Activated naive CD4-positive, alpha-beta T cell treated with anti-CD3 and anti-CD28 coated beads for 36 hours (primary cell): ENCODE measurements around the gene ZDHHC1. TPM values are rescaled to one million over a fixed set of nuclear protein-coding genes. Genes with fewer than 3 reads are reported as not detected.

Experiments used
- CTCF ChIA-PET: fragments of 350-600 bp; sonication (Branson Sonifier 250); formaldehyde crosslinking; loops from one replicate; lab custom pipeline; 2021; ENCODE audit warnings: antibody characterized with exemption; lab: Charles Lee
- DNase-seq: peaks from one replicate; pipeline ENCODE4 v3.0.0-alpha.2; 2020
- H3K27ac Mint-ChIP-seq: one replicate; pipeline ENCODE4 v1.8.0; 2021; ENCODE audit warnings: mild to moderate bottlenecking, mixed read lengths
- H3K27me3 Mint-ChIP-seq: one replicate; pipeline ENCODE4 v1.8.0; 2021; ENCODE audit warnings: low read depth, mixed read lengths
- H3K36me3 Mint-ChIP-seq: one replicate; pipeline ENCODE4 v1.8.0; 2021; ENCODE audit warnings: low read depth, mixed read lengths
- H3K4me1 Mint-ChIP-seq: one replicate; pipeline ENCODE4 v1.8.0; 2021; ENCODE audit warnings: low read depth, mixed read lengths
- H3K4me3 Mint-ChIP-seq: one replicate; pipeline ENCODE4 v1.8.0; 2021; ENCODE audit warnings: mild to moderate bottlenecking, moderate library complexity, mixed read lengths
- H3K9me3 Mint-ChIP-seq: one replicate; pipeline ENCODE4 v1.8.0; 2021; ENCODE audit warnings: mixed read lengths
- intact Hi-C: fragments of 100-400 bp; cut with micrococcal nuclease; formaldehyde crosslinking; loops from one replicate; pipeline ENCODE4 v1.15.1; 2023
- total RNA-seq, 2 experiments: library from RNA; stranded (reverse); gene quantifications; one replicate each; pipeline ENCODE4 v1.2.3, GENCODE V29; 2021

The ZDHHC1 gene
- total RNA-seq, 2 experiments from 2014 or later: 0.12 to 0.32 TPM

DNA sequence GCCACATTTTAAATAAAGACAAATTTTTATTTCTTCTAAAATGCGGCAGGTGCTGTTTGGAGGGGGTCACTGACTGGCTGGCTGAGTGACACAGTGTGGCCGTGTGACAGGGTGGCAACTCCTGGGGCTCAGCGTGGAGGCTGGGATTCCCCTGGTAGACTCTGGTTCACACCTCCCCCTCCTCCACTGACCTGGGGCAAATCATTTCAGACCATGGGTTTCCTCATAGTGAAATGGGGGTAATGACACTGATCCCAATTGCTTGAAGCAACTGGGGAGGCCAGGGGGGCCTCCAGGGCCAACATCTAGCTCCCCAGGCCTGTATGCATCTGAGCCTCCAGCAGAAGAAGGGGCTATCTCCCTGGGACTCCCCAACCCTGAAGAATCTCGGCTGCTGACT lies 21.2 kb upstream of the ZDHHC1 start:
- CTCF ChIA-PET: interaction anchor here (1.6 kb wide), 1 partner anchor 16 kb away, joined by 3 read pairs; no protein-coding TSS in a partner anchor
- intact Hi-C loops: no loop called here
- no peak overlapping the region for H3K4me3 Mint-ChIP-seq
- peaks cover under 1% of the 10 kb centered on the region for H3K27me3 Mint-ChIP-seq
- no peaks in the 10 kb centered on the region for H3K9me3 Mint-ChIP-seq
- peak; percentile 20 for DNase-seq
- no peak overlapping the region for H3K27ac Mint-ChIP-seq
- peaks cover under 1% of the 10 kb centered on the region for H3K4me1 Mint-ChIP-seq
- H3K36me3 Mint-ChIP-seq: peaks cover 5% of the 10 kb centered on the region

DNA sequence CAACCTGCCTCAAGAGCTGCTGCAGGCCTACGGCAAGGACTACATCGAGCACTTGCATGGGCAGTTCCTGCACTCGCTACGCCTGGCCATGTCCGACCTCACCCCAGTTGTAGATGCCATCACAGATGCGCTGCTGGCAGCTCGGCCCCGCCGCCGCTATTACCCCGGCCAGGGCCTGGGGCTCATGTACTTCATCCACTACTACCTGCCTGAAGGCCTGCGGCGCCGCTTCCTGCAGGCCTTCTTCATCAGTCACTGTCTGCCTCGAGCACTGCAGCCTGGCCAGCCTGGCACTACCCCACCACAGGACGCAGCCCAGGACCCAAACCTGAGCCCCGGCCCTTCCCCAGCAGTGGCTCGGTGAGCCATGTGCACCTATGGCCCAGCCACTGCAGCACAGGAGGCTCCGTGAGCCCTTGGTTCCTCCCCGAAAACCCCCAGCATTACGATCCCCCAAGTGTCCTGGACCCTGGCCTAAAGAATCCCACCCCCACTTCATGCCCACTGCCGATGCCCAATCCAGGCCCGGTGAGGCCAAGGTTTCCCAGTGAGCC lies 20.4 kb upstream of the ZDHHC1 start:
- peaks cover 5% of the 10 kb centered on the region for H3K36me3 Mint-ChIP-seq
- no peak overlapping the region for H3K27ac Mint-ChIP-seq
- CTCF ChIA-PET: no interaction called here
- H3K4me1 Mint-ChIP-seq: peaks cover 3% of the 10 kb centered on the region
- no peak for DNase-seq
- intact Hi-C loops: no loop called here
- H3K9me3 Mint-ChIP-seq: no peaks in the 10 kb centered on the region
- peaks cover 5% of the 10 kb centered on the region for H3K27me3 Mint-ChIP-seq
- no peak overlapping the region for H3K4me3 Mint-ChIP-seq

DNA sequence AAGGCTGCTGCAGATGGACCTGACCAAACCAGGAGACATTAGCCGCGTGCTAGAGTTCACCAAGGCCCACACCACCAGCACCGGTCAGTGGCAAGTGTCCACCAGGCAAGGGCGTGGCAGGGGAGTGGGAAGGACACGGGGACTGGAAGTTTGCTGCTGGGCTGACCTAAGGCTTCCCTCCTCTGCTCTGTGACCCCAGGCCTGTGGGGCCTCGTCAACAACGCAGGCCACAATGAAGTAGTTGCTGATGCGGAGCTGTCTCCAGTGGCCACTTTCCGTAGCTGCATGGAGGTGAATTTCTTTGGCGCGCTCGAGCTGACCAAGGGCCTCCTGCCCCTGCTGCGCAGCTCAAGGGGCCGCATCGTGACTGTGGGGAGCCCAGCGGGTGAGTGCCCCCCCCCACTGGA lies 19.5 kb upstream of the ZDHHC1 start:
- H3K36me3 Mint-ChIP-seq: peaks cover 5% of the 10 kb centered on the region
- intact Hi-C loops: no loop called here
- CTCF ChIA-PET: interaction anchor here (0.6 to 1.5 kb wide), 3 partner anchors 10 to 177 kb away, joined by 3 to 4 read pairs (median 4); no protein-coding TSS in a partner anchor
- H3K27ac Mint-ChIP-seq: no peak overlapping the region
- no peaks in the 10 kb centered on the region for H3K9me3 Mint-ChIP-seq
- DNase-seq: no peak
- H3K27me3 Mint-ChIP-seq: peaks cover 8% of the 10 kb centered on the region
- peaks cover 5% of the 10 kb centered on the region for H3K4me1 Mint-ChIP-seq
- H3K4me3 Mint-ChIP-seq: no peak overlapping the region

DNA sequence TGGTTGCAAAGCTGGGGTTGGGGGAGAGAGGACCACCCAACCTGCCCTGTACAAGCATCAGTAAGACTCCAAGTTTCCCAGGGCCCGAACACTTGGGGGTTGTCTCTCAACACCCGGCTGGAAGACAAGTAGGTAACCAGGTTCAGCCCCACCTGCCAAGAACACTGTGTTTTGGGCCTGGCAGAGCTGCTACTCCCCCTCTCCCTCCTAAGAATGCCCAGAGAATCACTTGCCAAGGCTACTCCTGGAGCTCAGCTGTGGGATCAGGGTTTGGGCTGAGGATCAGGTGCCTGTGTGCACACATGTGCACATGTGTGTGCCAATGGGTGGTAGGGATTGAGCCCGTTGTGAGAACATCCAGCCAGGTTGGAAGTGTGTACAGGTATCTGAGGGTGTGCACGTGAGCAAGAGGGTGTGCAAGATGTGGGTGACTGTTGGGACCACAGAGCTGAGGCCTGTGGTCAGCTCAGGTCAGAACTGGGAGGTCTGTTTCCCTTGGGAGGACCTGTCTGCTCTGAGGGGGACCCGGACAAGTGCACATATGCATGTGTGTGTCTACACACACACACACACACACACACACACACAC lies 16.9 kb upstream of the ZDHHC1 start:
- no peaks in the 10 kb centered on the region for H3K36me3 Mint-ChIP-seq
- CTCF ChIA-PET: interaction anchor here (0.8 to 1.4 kb wide), 4 partner anchors 12 to 49 kb away, joined by 3 to 4 read pairs (median 3); no protein-coding TSS in a partner anchor
- intact Hi-C loops: no loop called here

DNA sequence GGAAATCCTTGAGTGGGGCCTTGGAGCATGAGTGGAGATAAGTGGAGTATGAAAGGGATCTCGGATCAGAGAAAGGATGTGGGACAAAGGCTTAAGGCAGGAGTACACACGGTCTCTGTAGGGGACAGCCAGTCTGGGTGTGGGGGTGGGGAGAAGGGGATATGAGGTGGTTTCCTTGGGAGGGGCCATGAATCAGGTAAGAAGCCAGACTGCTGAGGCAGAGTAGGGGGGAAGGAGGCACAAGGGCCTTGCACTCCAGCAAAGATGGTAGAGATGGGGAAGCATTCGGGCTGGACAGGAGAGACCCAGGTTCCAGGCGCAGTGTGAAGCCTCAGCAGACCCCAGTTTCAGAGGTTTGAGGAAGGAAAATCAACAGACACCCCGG lies 16.2 kb upstream of the ZDHHC1 start:
- Mint-ChIP-seq H3K4me1 (peaks cover 10% of the 10 kb centered on the region), H3K27ac (no peak overlapping the region), H3K27me3 (peaks cover 28% of the 10 kb centered on the region), H3K9me3 (no peaks in the 10 kb centered on the region), H3K36me3 (no peaks in the 10 kb centered on the region), H3K4me3 (peak overlapping the region; percentile 32)
- no peak for DNase-seq
- intact Hi-C loops: no loop called here
- CTCF ChIA-PET: interaction anchor here (0.6 to 1.1 kb wide), 4 partner anchors 14 to 90 kb away, joined by 3 to 9 read pairs (median 4); no protein-coding TSS in a partner anchor

More for the DNA sequence above, 16.9 kb upstream of the ZDHHC1 start:
- H3K27ac Mint-ChIP-seq: no peak overlapping the region
- no peaks in the 10 kb centered on the region for H3K9me3 Mint-ChIP-seq
- DNase-seq: no peak
- H3K4me3 Mint-ChIP-seq: no peak overlapping the region
- H3K4me1 Mint-ChIP-seq: peaks cover 10% of the 10 kb centered on the region
- H3K27me3 Mint-ChIP-seq: peaks cover 25% of the 10 kb centered on the region

DNA sequence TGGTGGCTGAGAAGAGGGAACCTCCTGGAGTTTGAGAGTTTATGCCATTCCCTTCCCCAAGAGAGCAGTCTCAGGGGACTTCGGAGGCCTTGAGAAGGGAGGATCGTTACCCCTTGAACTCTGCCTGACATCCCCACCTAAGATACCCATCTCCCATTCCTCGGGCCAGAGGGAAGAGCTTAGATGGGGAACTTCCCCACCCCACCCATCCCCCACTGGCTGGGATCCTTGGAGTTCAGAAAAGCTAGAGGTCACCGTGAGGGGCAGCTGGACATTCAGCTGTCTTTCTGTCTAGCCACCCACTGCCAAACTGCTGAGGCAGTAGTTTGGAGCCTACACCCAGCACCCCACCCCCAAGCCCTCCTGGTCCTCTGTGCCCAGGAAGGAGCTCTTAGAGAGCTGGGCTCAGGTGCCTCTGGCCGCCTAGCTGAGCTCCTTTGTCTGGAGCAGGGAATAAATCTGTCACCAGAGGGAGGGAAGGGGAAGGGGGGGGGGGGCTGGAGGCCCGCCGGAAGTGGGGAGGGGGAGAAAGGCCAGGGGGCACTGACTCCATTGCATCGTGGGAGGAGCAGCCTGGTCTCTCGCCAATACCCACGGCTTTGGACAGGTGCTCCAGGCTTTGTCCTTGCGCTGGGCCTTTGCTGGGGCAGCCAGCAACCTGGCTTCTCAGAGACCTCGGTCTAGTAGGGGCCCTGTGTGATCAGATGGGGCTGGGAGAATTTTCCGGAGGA lies 15.7 kb upstream of the ZDHHC1 start:
- H3K9me3 Mint-ChIP-seq: no peaks in the 10 kb centered on the region
- no peak overlapping the region for H3K27ac Mint-ChIP-seq
- intact Hi-C loops: no loop called here
- H3K27me3 Mint-ChIP-seq: peaks cover 31% of the 10 kb centered on the region
- peaks cover 10% of the 10 kb centered on the region for H3K4me1 Mint-ChIP-seq
- H3K36me3 Mint-ChIP-seq: no peaks in the 10 kb centered on the region
- CTCF ChIA-PET: interaction anchor here (0.6 to 1.1 kb wide), 5 partner anchors 15 to 91 kb away, joined by 3 to 9 read pairs (median 4); no protein-coding TSS in a partner anchor
- peak overlapping the region; percentile 47 for H3K4me3 Mint-ChIP-seq
- DNase-seq: no peak

DNA sequence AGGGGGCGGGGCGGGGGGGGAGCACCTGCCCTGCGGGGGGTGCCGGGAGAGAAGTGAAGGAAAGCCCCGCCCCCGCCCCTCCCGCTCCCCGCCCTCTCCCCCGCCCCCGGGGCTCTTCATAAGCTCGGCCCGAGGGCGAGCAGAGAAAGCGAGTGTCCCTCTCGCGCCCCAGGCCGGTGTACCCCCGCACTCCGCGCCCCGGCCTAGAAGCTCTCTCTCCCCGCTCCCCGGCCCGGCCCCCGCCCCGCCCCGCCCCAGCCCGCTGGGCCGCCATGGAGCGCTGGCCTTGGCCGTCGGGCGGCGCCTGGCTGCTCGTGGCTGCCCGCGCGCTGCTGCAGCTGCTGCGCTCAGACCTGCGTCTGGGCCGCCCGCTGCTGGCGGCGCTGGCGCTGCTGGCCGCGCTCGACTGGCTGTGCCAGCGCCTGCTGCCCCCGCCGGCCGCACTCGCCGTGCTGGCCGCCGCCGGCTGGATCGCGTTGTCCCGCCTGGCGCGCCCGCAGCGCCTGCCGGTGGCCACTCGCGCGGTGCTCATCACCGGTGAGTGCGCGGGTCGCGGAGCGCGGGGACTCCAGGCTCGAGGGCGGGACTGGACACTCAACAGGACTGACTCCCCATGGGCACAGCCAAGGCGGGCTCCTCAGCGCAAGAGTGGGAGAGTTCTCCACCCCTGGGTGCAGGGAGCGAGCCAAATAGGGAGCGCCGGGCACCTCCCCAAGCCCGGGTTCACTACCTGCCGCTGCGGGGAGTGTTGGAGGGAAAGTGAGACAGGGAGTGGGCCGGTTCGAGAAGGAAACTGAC lies 14.9 kb upstream of the ZDHHC1 start, which contains the start of gene HSD11B2:
HSD11B2 (plus strand) TSS at position 145 of the 798 bp plus-strand sequence; CDS start at position 273, 128 bp downstream.
- H3K4me3 Mint-ChIP-seq: peak within 1 kb of the TSS; percentile 77
- CTCF ChIA-PET: interaction anchor here (0.6 to 1.2 kb wide), 6 partner anchors 15 to 187 kb away, joined by 3 to 9 read pairs (median 3); partner anchors contain the start of gene FHOD1
- no peaks in the 10 kb centered on the region for H3K9me3 Mint-ChIP-seq
- peaks cover 10% of the 10 kb centered on the region for H3K4me1 Mint-ChIP-seq
- H3K36me3 Mint-ChIP-seq: no peaks in the 10 kb centered on the region
- no peak within 1 kb of the TSS for H3K27ac Mint-ChIP-seq
- DNase-seq: no peak
- H3K27me3 Mint-ChIP-seq: peaks cover 31% of the 10 kb centered on the region
- intact Hi-C loops: no loop called here

DNA sequence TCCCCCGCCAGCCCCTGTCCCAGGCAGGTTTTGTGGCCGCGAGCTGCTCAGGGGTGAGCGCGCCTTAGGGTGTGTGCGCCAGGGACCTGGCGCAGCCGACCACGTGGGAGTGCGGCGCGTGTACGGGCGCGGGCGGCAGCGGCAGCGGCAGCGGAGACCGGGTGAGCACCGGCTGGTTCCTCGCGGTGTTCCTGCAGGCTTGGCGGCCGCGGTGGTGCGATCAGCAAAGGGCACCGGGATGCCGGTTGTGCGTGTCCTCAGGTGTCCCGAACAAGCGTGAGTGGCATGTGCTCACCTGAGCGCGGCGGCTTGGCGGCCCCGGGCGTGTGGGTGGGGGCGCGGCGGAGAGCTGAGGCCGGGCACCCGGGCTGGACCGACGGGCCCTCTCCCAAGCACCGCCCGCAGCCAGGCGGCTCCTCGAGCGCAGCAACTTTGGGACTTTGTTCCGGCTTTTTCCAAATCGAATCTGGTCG lies 14.3 kb upstream of the ZDHHC1 start:
- H3K9me3 Mint-ChIP-seq: no peaks in the 10 kb centered on the region
- intact Hi-C loops: no loop called here
- peaks cover 31% of the 10 kb centered on the region for H3K27me3 Mint-ChIP-seq
- H3K4me1 Mint-ChIP-seq: peaks cover 10% of the 10 kb centered on the region
- CTCF ChIA-PET: interaction anchor here (1.1 to 1.2 kb wide), 3 partner anchors 24 to 186 kb away, joined by 3 read pairs; partner anchors contain the start of gene FHOD1
- peak overlapping the region; percentile 77 for H3K4me3 Mint-ChIP-seq
- H3K27ac Mint-ChIP-seq: no peak overlapping the region
- H3K36me3 Mint-ChIP-seq: no peaks in the 10 kb centered on the region
- DNase-seq: peak; percentile 41

DNA sequence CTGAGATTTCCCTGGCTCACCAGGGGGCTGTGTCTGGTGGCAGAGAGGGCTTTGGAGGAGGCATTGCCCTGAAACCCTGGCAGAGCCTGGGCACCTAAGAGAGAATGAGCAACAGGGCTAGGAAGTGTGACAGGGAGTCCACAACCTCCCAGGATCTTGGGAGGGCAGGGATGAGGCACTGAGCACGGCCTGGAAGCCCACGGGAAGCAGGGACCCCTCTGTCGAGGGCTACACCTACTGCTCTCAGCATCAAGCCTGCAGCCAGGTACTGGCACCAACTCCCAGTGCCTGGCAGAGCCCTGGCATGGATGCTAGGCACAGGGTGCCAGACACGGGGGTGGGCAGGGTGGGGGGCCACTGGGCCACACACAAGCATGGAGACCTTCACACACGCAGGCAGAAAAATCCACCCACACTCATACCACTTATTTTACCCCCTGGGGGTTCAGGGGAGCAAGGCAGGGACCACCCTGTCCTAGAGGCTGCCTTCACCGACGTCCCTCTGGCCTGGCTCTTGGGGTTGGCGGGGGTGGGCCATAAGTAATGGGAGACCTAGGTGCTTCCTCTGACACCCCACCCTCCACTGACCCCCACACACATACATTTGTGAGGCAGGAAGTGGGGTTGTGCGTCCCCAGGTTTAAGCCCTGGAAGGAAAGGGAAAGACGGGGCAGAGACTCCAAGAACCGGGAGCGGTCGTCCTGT lies 13.7 kb upstream of the ZDHHC1 start:
- peak overlapping the region; percentile 77 for H3K4me3 Mint-ChIP-seq

DNA sequence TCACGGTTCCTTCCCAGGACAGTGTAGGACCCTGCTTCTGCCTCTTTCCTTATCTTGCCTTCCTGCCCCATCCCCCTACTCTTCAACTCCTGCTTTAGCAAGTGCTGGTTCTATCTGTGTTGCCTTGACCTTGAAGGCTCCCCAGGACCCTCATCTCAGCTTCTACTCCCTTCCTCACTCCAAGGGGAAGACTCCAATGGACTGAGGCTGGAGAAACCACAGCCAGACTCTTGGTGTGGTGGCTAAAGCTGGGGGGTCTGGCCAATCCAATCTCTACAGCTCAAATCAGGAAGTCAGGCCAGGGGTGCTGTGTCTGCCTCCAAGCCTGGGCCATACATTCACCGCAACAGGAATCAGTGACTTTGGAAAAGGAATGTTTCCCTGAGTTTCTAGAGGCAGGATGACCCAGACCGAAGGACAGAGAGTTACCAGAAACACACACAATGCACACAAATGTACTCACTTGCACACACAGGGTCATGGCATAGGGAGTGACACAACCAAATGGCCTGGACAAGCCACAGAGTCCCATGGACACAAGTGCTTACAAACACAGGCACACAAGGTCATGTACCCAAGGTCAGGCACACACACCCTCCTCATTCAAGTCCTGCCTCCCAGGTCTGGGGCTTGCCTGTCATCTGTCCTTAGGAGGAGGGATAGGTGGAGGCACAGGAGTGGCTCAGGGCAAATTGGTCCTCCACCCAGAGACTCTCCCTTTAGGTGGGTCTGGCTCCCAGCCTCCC lies 12.9 kb upstream of the ZDHHC1 start:
- Mint-ChIP-seq H3K4me3 (peak overlapping the region; percentile 77), H3K36me3 (no peaks in the 10 kb centered on the region), H3K27me3 (peaks cover 31% of the 10 kb centered on the region), H3K9me3 (no peaks in the 10 kb centered on the region), H3K27ac (no peak overlapping the region), H3K4me1 (peaks cover 10% of the 10 kb centered on the region)
- intact Hi-C loops: no loop called here
- DNase-seq: no peak
- CTCF ChIA-PET: interaction anchor here (1.2 to 3.9 kb wide), 10 partner anchors 9 to 201 kb away, joined by 4 to 60 read pairs (median 10); partner anchors contain the start of gene ATP6V0D1

More for the DNA sequence above, 13.7 kb upstream of the ZDHHC1 start:
- intact Hi-C loops: no loop called here
- DNase-seq: no peak
- Mint-ChIP-seq H3K4me1 (peaks cover 10% of the 10 kb centered on the region), H3K9me3 (no peaks in the 10 kb centered on the region), H3K27ac (no peak overlapping the region), H3K27me3 (peaks cover 31% of the 10 kb centered on the region), H3K36me3 (no peaks in the 10 kb centered on the region)
- CTCF ChIA-PET: interaction anchor here (1.1 to 3.9 kb wide), 4 partner anchors 22 to 186 kb away, joined by 3 to 30 read pairs (median 14); no protein-coding TSS in a partner anchor
